Suprapubic skin (tissue), 4 donors: Measurements from ENCODE around the gene PRSS35.

Experiments used
- CTCF ChIP-seq, 2 donors: fragments of 200-600 bp in 1 of 2; fragments of 450-650 bp in 1 of 2; sonication (generic) in 1 of 2; IDR thresholded peaks; one replicate each; pipeline ENCODE4 v1.5.1; 2016 to 2019; ENCODE audit warnings: antibody characterized with exemption in 2 of 2, mild to moderate bottlenecking in 1 of 2, moderate library complexity in 1 of 2
- EP300 ChIP-seq: sonication (generic); formaldehyde crosslinking; IDR thresholded peaks from one replicate; pipeline ENCODE4 v1.6.1; 2017; ENCODE audit warnings: antibody characterized with exemption
- POLR2A ChIP-seq, 2 donors: fragments of 450-650 bp; IDR thresholded peaks; one replicate each; pipeline ENCODE4 v1.6.1; 2017; ENCODE audit warnings: antibody characterized with exemption in 2 of 2, mild to moderate bottlenecking in 2 of 2, moderate library complexity in 2 of 2
- POLR2AphosphoS5 ChIP-seq, 3 donors: sonication (generic); formaldehyde crosslinking; IDR thresholded peaks; one replicate each; pipeline ENCODE4 v1.6.1; 2017; ENCODE audit warnings: antibody characterized with exemption in 3 of 3

- TF ChIP-seq CTCF (IDR thresholded peaks at IDR 0.05) (no peak), EP300 (no peak), POLR2A (IDR thresholded peaks at IDR 0.05) (no peak), POLR2AphosphoS5 (IDR thresholded peaks at IDR 0.05) (no peak)
Observed at GRCh38 chr6:83488448-83488847, 23.9 kb upstream of the PRSS35 start.
